SIG-M5 (cell line): Measurements from ENCODE around the gene COL5A1.

ENCODE experiments used
- DNase-seq: peaks from one replicate; lab custom pipeline; 2025; lab: John Stamatoyannopoulos, UW

The COL5A1 gene

DNA sequence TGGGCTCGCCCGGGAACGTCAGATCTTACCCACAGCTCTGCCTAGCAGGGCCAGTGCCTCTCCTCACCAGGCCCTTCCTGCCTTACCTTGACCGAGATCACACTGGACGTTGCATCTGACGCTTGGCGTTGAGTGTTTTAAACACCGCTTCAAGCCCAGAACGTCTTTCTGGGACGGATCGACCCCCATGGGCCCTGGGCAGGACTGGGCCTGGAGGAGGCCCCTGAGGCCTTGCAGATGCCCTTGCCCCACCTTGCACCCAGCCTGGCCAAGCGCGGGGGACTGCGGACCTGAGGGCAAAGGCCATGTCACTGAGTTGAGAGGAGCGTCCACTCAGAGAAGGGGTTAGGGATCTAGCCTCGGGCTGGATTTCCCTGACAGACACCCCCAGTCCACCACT is 174.7 kb downstream of the COL5A1 start:
- no peak for DNase-seq

DNA sequence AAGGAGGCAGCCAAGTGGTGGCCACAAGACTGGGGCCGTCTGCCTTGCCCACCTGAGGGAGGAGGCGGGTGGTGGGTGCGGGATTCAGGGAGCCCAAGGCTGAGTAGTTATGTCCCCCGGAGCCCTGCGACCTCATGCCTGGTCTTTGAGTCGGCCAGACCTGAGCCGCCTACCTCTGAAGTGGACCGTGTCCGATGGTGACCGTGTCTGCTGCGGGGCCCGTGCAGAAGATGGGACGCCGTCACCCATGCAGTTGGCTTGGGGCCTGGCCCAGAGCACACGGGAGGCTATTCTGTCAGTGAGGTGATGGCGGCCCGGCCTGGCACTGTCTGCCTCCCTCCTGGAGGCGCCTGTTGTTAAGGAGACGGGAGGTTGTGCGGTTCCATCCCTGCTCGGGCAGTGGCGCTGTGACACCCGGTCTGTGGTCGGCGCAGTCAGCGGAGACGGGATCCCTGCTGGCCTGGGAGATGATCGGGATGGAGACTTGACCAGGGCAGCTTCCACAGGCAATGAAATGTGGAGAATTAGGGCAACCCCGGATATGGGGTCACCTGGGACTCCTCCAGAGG is 176.5 kb downstream of the COL5A1 start:
- no peak for DNase-seq

DNA sequence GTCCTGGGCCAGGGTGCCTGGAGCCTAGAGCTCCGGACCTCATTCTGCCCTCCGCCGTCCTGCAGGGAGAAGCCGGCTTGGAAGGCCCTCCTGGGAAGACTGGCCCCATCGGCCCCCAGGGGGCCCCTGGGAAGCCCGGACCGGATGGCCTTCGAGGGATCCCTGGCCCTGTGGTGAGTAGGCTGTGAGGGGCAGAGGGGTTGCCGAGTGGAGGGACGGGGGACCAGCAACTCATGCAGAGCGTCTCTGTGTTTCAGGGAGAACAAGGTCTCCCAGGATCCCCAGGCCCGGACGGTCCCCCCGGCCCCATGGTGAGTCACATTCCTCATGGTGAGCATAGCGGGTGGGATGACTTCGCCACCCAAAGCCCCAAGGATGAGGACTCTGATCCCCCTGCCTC is 177.0 kb downstream of the COL5A1 start:
- DNase-seq, result no peak

DNA sequence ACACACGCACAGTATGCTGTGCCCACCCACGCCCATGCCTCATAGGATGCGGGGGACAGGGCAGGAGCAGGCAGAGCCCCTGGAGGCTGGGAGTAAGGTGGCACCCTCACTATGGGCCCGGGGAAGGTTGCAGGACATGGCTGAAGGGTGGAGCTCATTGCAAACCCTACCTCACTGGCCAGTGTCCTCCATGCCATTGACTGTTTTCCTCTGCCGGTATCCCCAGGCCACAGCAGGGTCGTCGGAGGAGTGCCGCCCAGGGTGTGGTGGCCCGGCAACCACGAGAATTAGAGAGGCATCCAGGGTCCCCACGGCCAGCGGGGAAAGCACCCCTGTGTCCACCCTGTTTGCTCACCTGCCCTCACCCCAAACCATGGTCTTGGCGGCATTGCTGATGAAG is 179.3 kb downstream of the COL5A1 start:
- DNase-seq, result no peak

DNA sequence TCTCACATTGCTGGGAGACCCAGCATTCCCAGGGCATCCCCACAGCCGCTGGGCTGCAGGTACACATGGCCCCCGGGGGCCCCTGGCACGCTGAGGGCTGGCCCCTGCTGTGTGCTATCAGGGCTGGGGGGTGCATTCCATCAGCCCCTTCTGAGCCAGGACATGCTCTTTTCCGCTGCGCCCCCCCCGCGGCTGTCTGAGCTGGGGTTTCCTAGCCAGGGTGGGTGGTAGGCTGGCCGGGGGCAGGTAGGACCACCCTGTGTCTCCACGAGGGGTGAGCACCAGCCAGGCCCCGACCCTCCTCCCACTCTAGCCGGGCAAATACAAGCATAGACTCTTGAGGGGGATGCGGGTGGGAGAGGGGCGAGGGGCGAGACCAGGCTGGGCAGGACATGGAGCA is 180.9 kb downstream of the COL5A1 start:
- DNase-seq, result no peak

DNA sequence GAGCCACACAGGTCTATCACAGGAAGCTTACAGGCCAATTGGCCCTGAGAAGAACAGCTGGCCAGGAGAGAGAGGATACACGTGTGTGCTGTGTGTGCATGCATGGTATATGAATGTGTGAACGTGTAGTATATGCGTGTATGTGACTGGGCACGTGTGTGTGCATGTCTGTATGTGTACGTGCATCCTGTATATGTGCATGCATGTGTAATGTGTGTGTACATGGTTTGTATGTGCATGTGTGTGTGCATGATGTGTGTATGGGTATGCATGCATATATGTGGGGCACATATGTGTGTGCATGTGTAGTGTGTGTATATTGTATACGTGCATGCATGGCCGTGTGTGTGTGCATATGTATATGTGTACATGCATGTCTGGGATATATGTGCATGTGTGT is 182.0 kb downstream of the COL5A1 start:
- DNase-seq, result no peak

DNA sequence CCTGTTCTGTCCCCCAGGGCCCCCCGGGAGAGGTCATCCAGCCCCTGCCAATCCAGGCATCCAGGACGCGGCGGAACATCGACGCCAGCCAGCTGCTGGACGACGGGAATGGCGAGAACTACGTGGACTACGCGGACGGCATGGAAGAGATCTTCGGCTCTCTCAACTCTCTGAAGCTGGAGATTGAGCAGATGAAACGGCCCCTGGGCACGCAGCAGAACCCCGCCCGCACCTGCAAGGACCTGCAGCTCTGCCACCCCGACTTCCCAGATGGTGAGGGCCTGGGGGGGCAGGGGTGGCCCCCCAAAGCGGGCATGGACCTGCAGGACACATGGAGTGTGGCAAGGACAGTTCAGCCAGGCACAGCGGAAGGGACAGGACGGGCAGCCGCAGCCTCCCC is 183.0 kb downstream of the COL5A1 start:
- no peak for DNase-seq

DNA sequence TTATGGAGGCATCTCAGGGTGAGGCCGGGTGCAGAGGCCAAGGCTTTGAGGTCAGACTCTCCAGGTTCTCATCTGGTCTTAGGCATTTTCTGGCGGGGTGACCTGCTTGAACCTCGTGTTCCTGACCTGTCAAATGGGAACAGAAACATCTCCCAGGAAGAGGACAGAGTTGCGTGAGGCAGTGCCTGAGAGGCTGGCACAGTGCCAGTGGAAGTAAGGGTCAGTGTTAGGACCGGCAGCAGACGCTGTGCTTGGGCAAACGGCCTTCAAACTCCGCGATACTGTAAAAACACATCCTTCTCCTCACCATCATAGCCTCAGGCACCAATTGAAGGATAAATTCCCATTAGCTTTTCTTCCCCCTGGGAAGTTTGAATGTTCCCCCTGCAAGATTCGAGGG is 183.4 kb downstream of the COL5A1 start:
- no peak for DNase-seq

DNA sequence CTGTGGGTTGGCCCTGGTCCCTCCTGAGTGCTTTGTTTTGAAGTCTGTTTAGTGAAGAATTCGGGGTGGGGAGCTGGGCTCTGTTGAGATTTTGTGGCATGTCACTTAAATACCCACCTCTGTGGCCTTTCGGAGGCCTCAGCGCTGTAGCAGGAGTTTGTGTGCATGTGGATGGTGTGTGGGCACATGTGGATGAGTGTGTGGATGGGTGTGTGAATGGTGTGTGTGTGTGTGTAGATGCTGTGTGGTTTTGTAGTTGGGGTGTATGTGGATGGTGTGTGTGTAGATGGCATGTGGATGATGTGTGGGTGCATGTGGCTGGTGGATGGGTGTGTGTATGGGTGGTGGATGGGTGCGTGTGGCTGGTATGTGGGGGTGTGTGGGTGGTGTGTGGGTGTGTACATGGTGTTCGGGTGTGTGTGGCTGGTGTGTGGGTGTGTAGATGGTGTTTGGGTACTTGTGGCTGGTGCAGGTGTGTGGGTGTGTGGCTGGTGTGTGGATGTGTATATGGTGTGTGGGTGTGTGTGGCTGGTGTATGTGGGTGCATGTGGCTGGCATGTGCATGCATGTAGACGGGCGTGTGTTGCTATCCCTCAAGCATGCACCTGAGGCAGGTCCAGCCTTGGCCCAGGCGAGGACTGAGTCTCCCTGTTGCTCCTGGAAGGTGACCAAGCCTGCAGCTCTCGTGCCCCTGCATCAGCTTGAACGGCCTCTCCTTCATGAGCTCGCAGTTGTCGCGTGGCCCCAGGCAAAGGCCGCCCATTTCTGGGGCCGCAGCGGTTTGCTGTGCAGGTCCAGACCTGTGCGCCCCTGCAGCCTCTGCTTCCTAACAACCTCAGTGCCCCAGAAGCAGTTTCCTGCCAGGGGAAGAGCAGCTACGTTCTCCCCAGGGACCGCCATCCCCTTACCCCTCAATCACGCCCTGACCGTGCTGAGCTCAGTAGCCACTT is 185.0 kb downstream of the COL5A1 start:
- no peak for DNase-seq

DNA sequence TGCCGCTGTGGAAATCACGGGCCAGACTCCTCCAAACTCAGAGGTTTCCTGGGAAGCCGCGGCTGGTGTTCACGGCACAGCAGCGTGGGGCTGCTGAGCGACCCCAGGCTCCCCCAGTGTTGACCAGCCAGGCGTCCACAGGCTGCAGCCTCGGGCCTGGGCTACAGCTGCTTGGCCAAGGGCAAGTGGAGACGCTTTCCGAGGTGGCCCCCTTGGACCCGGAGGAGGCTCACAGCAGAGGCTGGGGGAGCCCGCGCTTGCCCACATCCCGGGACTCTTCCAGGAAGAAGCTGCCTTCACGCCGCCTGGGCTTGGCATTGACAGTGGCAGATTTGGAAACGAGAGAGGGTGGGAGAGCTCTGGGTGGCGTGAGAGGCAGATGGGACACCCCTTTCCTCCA is 186.0 kb downstream of the COL5A1 start:
- no peak for DNase-seq

DNA sequence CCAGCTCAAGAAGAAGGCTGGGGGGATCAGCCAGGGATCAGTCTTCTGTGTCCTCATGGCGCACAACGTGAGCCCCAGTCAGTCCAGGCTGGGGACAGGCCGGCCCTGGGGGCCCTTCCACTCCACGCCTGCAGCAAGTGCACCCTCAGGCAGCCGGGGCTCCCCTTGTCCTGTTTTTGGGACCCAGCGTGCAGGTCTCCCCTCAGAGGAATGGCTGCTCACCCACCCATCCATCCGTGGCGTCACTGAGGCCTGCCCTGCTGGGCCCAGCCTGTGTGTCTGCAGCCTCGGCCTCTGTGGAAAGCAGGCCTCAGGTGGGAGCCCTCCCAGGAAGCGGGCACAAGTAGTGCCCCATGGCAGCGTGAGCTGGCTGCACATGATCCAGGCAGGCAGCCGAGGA is 186.4 kb downstream of the COL5A1 start:
- no peak for DNase-seq

DNA sequence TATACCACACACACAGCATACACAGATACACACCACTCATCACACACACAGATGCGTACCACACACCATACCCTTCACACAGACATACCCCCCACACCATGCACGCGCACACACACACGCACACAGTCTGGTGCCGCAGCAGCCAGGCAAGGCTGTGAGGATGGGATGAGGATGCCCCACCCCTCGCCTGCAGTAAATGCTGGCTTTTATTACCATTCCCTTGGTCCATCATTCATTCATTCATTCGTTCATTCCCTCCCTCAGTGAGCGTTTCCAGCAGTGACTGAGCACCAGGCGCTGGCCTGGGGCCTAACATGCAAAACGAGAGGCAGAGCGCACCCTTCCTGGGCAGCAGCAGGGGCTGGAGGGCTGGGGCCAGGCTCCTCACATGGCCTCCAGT is 187.3 kb downstream of the COL5A1 start:
- DNase-seq, result no peak

DNA sequence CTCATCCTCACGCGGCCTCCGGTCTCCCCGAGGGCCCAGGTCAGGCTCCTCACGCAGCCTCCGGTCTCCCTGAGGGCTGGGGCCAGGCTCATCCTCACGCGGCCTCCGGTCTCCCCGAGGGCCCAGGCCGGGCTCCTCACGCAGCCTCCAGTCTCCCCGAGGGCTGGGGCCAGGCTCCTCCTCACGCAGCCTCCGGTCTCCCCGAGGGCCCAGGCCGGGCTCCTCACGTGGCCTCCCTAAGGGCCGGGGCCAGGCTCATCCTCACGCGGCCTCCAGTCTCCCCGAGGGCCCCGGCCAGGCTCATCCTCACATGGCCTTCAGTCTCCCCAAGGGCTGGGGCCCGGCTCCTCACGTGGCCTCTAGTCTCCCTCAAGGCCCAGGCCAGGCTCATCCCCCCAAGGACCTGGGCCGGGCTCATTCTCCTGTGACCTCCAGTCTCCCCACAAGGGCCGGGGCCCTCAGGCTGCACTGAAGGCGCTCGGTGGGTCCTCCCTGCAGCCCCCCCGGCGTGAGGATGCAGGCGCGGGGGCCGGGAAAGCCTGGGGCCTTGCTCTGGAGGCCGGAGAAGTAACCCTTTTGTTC is 187.8 kb downstream of the COL5A1 start:
- DNase-seq, result no peak

DNA sequence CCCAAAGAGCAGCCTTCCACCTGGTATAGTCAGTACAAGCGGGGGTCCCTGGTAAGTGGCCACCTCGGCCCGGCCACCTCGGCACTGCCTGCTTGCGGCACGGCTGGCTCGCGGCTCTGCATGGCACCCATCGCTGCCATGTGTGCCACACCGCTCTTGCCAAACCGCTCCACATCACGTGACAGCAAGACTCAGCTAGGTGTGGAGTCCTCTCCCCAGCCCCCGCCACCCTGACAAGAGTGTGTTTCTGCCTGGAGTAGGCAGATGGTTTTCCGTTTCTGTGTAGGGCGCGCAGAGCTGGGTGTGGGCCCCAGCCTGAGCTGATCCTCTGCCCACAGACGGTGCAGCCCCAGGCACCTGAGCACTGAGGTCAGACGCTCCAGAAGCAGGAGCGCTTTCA is 188.5 kb downstream of the COL5A1 start:
- DNase-seq, result no peak

DNA sequence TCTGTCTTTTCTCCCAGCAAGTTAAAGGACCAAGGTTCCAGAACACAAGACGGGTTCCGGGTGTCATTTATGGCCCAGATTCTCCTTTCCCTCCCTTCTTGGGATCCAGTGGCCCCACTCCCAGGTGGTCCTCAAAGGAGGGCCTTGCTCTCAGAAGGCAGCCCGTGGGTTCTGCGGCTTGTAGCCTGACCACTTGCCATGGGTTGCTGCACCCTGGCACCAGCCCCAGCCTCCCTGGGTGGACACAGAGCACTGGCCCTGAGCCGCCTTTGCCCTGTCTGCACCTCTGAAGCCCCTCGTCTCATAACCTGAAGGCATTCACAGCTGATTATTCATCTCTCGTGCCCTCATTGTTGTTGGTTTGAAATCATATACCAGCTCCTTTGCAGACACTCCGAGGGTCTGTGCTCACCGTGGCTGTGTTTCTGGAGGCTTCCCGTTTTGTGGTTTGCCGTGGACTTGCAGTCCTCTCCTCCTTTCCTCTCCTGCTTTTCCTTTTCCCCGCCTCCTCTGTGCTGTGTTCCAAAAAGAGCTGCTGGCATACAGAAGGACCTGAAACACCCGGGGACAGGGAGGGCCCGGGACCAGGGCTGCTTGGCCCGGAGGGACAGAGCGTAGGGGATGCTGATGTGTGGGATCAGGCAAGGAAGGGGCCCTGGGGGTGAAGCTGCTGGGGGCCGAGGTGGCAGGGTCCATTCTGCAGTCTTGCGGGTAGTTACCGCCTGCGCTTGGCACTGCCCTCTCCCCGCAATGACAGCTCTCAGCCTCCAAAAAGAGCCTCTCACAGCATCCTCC is 189.5 kb downstream of the COL5A1 start:
- DNase-seq, result no peak

DNA sequence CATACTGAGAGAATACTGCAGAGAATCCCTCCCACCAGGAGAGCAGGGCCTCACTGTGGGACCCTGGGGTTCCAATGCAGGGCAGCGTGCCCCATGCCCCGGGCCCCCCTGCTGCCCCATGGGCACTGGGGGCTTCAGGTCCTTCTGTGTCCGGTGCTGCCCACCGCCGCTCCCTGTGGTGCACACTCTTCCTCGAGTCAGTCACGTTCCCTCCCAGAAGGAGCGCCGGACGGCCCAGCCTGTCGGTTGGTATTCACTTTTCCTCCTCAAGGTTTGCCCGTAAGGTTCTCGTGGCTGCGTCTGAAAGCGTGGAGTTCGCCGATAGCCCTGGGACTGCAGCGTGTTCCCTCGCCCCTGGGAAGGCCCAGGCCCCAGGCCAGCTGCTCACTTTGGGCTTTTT is 190.9 kb downstream of the COL5A1 start:
- DNase-seq, result no peak

DNA sequence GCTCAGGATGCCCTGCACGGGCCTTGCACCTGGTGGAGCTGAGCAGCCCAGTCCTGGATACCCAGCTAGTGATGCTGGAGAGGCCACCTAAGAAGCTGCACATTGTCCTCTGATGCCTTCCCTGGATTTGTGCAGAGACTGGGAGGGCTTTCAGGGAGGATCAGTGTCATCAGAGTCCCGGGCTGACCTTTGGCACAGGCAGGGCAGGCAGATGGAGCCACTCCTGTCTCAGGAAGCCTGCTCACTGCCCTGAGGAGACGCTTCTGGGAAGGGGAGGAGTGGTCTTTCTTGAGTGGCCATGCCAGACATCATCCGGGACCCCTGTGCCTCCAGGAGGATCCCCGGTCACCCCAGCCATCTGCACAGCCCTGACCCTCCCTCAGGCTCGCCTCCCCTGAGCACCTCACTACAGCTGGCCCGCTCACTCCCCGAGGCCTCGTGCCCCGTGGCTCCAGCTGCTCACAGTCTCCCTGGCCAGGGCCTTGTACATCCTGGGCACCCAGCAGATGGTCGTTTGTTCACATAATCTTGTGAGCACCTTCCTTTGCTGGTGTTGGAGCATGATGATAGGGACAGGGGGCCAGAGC is 191.8 kb downstream of the COL5A1 start:
- DNase-seq, result no peak

DNA sequence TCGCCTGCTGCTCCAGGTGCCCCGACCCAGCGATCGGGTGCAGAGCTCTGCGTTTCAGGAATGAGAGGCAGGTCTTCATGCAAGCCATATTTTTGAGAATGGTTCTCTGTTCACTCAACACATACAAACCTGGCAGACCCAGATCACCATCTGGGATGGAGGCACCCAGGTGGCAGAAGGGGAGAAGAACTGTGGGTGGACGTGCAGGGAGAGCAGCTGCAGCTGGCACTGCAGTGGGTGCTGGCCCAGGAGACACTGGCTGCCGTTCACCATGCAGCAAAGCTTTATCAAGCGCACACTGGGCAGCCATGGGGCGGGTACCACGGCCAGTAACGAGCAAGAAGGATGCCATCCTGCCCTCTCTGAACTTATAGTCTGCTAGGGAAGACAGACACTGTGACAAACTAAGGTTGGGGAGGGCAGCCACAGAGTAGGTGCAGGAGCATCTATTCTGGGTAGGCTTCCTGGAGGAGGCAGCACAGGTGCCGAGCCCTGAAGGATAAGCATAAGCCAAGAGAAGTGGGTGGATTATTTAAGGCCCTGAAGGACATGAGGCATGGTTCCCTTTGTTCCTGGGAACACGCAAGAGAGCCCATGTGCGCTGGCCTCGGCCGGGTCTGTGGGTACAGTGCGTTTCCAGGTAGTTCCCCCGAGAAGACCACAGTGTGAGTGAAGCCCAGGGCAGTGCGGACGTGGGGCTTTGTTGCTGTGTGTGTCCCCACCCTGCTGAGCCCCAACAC is 192.8 kb downstream of the COL5A1 start:
- DNase-seq, result no peak

DNA sequence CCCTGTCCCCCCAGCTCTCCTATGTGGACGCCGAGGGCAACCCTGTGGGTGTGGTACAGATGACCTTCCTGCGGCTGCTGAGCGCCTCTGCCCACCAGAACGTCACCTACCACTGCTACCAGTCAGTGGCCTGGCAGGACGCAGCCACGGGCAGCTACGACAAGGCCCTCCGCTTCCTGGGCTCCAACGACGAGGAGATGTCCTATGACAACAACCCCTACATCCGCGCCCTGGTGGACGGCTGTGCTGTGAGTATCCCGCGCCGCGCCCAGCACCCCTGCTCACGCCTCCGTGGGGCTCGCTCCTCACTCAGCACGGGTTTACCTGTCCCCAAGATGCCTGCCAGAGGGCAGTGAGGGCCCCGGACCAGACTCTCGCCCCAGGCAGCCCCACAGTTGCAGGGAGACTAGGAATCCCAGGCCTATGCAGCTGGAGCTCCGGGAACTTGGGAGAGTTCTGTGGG is 193.4 kb downstream of the COL5A1 start:
- no peak for DNase-seq

DNA sequence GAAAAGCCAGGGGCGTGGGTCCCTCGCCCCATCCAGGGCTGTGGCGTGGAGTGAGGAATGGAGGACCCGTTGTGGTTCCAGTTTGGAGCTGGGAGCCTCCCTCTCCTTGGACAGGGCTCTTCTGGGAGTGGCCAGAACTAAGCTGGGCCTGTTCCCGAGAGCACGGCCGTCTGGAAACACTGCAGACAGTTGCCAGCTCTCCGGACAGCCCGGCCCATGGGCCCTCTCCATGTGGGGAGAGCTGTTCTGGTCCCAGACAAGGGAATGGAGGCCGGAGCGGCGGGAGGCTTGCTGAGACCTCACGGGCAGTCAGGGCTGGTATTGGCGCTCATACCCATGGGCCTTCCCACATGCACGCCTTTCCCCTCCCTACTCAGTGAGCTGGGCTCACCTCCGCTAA is 193.8 kb downstream of the COL5A1 start:
- DNase-seq, result no peak

DNA sequence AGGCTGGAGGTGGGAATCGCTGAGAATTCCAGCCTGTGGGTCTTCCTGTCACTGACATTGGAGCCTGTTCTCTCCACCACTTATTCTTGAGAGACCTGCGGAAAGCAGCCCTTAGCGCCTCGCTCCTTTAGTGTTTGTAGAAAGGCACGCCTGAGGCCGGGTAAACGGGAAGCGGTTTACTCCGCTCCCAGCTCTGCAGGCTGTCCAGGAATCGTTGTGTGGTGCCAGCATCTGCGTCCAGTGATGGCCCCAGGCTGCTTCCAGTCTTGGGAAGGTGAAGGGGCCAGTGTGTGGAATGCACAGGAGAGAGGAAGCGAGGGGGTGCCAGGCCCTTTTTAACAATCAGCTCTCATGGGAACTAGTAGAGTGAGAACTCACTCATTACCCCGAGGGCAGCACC is 194.4 kb downstream of the COL5A1 start:
- DNase-seq, result no peak
